Bronchial epithelial cell (primary cell): ENCODE results near the gene RTP5. TPM values are rescaled to one million over a fixed set of nuclear protein-coding genes. Genes with fewer than 3 reads are reported as not detected.

Experiments
- DNase-seq: peaks from one replicate; pipeline ENCODE4 v3.0.0-alpha.2; 2010; ENCODE audit warnings: low read depth
- FAIRE-seq: peaks from 2 replicates; lab custom pipeline; 2011; peaks lifted over from hg19 to GRCh38; lab: Jason Lieb, UNC
- H3K27me3 ChIP-seq: 2 replicates; pipeline ENCODE4 v1.5.1; 2011; ENCODE audit warnings: low read length; ENCODE audit not compliant: control insufficient read depth, insufficient read depth
- H3K36me3 ChIP-seq: 2 replicates; pipeline ENCODE4 v1.5.1; 2011; ENCODE audit warnings: low read length; ENCODE audit not compliant: control insufficient read depth, insufficient read depth
- H3K4me3 ChIP-seq: 2 replicates; pipeline ENCODE4 v1.5.1; 2011; ENCODE audit warnings: mild to moderate bottlenecking, low read depth, low read length, control low read depth
- total RNA-seq: library from RNA; depleted of rRNA; stranded (reverse); fragments of >200 nt; gene quantifications from 2 replicates; pipeline ENCODE4 v1.2.1, GENCODE V29; 2014
- TF ChIP-seq, protein P1 (sequence below): IDR thresholded peaks from 2 replicates; pipeline ENCODE4 v1.5.1; 2011; ENCODE audit warnings: mild to moderate bottlenecking, moderate library complexity, low read length, control low read depth, inconsistent platforms; ENCODE audit not compliant: insufficient read depth, severe bottlenecking

RTP5 gene
- total RNA-seq, 1 donor from 2014 or later = not detected

DNA sequence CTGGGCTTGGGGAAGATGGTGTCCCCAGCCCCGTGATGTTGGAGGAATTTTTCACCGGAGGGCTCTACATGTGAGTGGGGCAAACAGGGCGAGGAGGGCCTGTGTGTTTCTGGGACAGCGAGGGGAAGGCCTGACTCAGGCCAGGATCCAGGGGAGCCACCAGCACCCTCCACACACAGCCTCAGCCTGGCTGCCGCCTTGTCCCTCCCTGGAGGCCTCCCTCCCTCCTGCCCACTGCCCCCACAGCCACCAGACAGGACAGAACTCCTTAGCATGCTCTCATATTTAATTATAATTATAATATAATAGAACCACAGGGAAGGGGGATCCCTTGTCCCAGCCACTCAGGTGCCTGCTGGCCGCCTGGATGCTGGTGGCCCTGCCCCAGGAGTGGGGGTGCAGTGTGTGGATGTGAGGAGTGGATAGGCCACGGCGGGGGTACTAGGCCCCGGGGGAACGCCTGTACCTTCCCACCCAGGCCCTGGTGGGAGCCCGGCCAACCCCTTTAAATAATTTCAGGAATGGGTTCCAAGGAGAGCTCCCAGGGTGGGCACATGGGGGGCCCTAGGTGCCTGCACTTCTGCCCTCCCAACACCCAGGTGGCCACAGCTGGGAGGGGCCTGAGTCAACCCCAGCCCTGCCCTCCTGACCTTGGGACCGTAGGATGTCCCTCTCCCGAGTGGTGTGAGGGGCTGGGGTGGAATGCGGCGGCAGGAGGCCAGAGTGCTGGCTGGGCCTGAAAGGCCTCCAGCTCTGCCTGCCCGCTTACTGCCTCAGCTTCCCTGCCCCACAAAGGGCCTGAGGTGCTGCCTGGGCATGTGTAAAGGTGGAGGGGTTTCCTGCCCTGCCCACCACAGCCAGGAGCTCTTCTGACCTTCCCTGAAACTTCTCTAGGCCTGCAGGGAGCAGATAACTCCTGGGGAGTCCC is 19.6 kb upstream of the RTP5 start:
- H3K36me3 ChIP-seq = no peaks in the 10 kb centered on the region
- DNase-seq = no peak

DNA sequence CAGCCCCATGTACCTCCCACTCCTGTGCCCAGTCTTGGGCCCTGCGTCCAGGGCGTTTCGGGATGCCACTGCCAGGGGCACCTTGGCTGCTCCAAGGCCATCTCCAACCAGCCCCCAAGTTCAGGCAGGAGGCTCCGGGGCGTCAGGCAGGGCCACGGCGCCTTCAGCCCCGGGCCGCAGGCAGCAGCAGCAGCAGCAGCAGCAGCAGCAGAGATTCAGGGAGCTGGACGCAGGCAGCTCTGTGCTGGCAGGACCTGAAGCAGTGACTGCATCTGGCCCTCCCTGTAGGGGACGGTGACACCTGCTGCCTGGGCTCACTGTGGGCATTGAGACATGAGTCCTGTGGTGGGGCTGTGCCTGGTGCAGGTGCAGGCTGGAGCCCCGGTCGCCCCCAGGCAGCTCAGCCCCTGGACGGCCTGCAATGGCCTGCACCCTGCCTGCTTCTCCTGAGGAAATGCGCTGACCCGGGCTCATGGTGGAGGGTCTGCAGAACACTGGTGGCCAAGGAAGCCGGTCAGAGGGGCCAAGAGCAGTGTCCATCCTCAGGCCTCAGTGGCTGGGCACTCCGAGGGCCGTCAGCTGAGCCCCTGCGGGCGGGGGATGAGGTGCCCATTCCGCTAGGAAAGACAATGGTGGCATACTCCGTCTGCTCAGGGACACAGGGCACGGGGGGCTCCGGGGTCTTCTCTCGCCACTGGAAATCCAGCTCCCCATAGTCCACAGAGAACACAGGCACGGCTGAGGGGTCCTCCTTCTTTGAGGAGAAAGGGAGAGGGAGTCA is 18.8 kb upstream of the RTP5 start:
- Histone ChIP-seq H3K27me3 (no peaks in the 10 kb centered on the region), H3K36me3 (no peaks in the 10 kb centered on the region), H3K4me3 (no peak overlapping the region)
- FAIRE-seq = no peak
- no peak for DNase-seq
- TF ChIP-seq, protein P1, sequence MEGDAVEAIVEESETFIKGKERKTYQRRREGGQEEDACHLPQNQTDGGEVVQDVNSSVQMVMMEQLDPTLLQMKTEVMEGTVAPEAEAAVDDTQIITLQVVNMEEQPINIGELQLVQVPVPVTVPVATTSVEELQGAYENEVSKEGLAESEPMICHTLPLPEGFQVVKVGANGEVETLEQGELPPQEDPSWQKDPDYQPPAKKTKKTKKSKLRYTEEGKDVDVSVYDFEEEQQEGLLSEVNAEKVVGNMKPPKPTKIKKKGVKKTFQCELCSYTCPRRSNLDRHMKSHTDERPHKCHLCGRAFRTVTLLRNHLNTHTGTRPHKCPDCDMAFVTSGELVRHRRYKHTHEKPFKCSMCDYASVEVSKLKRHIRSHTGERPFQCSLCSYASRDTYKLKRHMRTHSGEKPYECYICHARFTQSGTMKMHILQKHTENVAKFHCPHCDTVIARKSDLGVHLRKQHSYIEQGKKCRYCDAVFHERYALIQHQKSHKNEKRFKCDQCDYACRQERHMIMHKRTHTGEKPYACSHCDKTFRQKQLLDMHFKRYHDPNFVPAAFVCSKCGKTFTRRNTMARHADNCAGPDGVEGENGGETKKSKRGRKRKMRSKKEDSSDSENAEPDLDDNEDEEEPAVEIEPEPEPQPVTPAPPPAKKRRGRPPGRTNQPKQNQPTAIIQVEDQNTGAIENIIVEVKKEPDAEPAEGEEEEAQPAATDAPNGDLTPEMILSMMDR = no peak

More for the DNA sequence above, 19.6 kb upstream of the RTP5 start:
- no peak for FAIRE-seq
- TF ChIP-seq, protein P1 = no peak
- Histone ChIP-seq H3K27me3 (no peaks in the 10 kb centered on the region), H3K4me3 (no peak overlapping the region)

DNA sequence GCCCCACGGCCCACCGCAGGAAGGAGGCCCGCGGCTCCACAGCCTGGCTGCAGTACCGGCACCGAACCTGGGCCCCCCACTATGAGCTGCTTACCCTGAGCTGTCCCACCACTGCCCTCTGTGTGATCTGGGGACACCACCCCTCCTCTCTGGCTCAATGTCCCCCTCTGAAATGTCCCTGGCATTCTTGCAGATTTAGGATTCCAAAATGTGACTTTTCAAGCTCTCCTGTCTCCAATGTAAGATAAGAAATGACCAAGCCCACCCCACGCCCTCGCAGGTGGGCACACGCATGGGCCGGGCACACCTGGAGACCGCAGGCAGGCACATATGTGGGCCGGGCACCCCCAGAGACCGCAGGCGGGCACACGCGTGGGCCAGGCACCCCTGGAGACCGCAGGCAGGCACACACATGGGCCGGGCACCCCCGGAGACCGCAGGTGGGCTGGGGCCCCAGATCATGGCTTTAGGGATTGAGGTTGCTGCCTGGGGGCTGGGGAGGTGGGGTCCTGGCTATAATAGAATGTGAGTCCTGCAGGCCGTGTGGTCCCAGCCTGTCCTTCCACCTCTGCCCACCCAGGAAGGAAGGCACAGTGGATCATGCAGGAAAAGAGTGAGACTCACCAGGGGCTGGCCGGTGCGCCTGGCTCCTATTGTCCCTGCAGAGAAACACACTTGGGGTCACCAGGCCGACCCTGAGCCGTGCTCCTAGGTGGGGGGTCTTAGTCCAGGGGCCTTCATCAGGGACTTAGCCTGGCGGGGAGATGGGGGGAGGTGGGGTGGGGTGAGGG is 18.0 kb upstream of the RTP5 start:
- DNase-seq (no peak), FAIRE-seq (no peak)
- Histone ChIP-seq H3K36me3 (no peaks in the 10 kb centered on the region), H3K4me3 (no peak overlapping the region), H3K27me3 (no peaks in the 10 kb centered on the region)
- TF ChIP-seq, protein P1 = no peak

DNA sequence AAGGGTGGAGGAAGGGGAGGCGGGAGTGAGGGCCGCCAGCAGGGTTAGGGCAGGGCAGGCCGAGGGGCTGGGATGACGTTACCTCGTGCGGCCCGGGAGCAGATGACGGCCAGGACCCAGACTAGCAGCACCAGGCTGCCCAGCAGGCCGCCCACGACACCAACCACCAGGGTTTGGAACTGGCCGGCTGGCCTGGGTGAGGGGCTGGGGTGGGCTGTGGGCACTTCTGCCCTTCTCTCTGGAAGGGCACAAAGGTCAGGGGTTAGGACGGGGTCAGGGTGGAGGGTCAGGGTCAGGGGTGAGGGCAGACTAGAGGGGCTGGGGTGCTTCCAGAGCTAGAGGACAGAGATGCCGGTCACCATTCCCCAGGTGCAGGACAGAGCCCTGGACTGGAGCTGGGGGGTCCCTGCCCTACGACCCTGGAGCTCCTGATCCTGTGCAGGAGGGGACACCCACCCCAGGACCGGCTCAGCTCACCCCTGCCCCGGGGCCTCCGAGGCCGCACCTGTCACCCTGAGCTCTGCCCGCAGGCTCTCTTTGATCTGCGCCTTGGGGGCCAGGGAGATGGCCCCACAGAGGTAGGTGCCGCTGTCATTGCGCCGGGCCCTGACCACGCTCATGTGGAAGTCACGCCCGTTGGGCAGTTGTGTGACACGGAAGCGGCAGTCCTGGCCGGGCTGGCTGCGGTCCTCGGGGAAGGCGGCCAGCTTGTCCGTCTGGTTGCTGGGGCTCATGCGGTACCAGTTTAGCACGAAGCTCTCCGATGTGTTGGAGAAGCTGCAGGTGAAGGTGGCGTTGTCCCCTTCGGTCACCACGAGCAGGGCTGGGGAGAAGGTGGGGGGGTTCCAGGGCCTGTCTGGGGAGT is 17.2 kb upstream of the RTP5 start:
- Histone ChIP-seq H3K27me3 (no peaks in the 10 kb centered on the region), H3K36me3 (no peaks in the 10 kb centered on the region), H3K4me3 (no peak overlapping the region)
- TF ChIP-seq, protein P1 = no peak
- DNase-seq = no peak
- FAIRE-seq = no peak
